MM.1S (cell line): ENCODE data around the gene MYO10.

Experiments
- DNase-seq: peaks from one replicate; pipeline ENCODE4 v3.0.0-alpha.2; 2015
- H2AFZ ChIP-seq: fragments of 300-600 bp; sonication (generic); 2 replicates; pipeline ENCODE4 v1.6.0; 2016; ENCODE audit warnings: antibody characterized with exemption, low read length
- H3F3A ChIP-seq: fragments of 300-600 bp; sonication (generic); 2 replicates; pipeline ENCODE4 v1.6.1; 2016; ENCODE audit warnings: mild to moderate bottlenecking, antibody characterized with exemption, low read length, moderate library complexity, mixed read lengths; ENCODE audit not compliant: insufficient read depth
- H3K27ac ChIP-seq: fragments of 300-600 bp; sonication (generic); 2 replicates; pipeline ENCODE4 v1.5.1; 2016; ENCODE audit warnings: mild to moderate bottlenecking, low read length
- H3K27me3 ChIP-seq: fragments of 300-600 bp; sonication (generic); replicated peaks from 2 replicates; pipeline ENCODE4 v1.6.0; 2016; ENCODE audit warnings: low read length; ENCODE audit not compliant: insufficient read depth
- H3K36me3 ChIP-seq: fragments of 300-600 bp; sonication (generic); replicated peaks from 2 replicates; pipeline ENCODE4 v1.6.1; 2016; ENCODE audit warnings: mild to moderate bottlenecking, low read length, mixed read lengths; ENCODE audit not compliant: insufficient read depth
- H3K4me1 ChIP-seq: fragments of 300-600 bp; sonication (generic); 2 replicates; pipeline ENCODE4 v1.6.1; 2016; ENCODE audit warnings: low read length, mixed read lengths
- H3K4me2 ChIP-seq: fragments of 300-600 bp; sonication (generic); 2 replicates; pipeline ENCODE4 v1.6.0; 2016; ENCODE audit warnings: low read depth, low read length
- H3K4me3 ChIP-seq: fragments of 300-600 bp; sonication (generic); 2 replicates; pipeline ENCODE4 v1.5.1; 2016; ENCODE audit warnings: low read length, mixed read lengths
- H3K79me2 ChIP-seq: fragments of 300-600 bp; sonication (generic); 2 replicates; pipeline ENCODE4 v1.6.1; 2016; ENCODE audit warnings: mixed run types, low read length, mixed read lengths
- H3K9ac ChIP-seq: fragments of 300-600 bp; sonication (generic); 2 replicates; pipeline ENCODE4 v1.6.1; 2016; ENCODE audit warnings: low read length, mixed read lengths
- H3K9me2 ChIP-seq: fragments of 300-600 bp; sonication (generic); replicated peaks from 2 replicates; pipeline ENCODE4 v1.6.1; 2016; ENCODE audit warnings: mild to moderate bottlenecking, low read length, mixed read lengths; ENCODE audit not compliant: insufficient read depth
- H3K9me3 ChIP-seq: fragments of 300-600 bp; sonication (generic); replicated peaks from 2 replicates; pipeline ENCODE4 v1.6.1; 2016; ENCODE audit warnings: mild to moderate bottlenecking, low read length, mixed read lengths; ENCODE audit not compliant: insufficient read depth
- H4K20me1 ChIP-seq: fragments of 300-600 bp; sonication (generic); 2 replicates; pipeline ENCODE4 v1.6.1; 2016; ENCODE audit warnings: mild to moderate bottlenecking, low read length, moderate library complexity, mixed read lengths; ENCODE audit not compliant: insufficient read depth
- CTCF ChIP-seq: fragments of 300-600 bp; sonication (generic); IDR thresholded peaks from 2 replicates; pipeline ENCODE4 v1.5.1; 2016; ENCODE audit warnings: antibody characterized with exemption, low read length, mixed read lengths
- EZH2 ChIP-seq: fragments of 300-600 bp; sonication (generic); optimal IDR thresholded peaks from 2 replicates; pipeline ENCODE3; 2017; ENCODE audit warnings: low read depth, mild to moderate bottlenecking, antibody characterized with exemption, low read length, mixed read lengths
- EZH2phosphoT487 ChIP-seq: fragments of 300-600 bp; sonication (generic); IDR thresholded peaks from 2 replicates; pipeline ENCODE4 v1.6.1; 2018; ENCODE audit warnings: antibody characterized with exemption, low read length

The MYO10 gene

GRCh38 chr5:16737620-16738364, 198.3 kb downstream of the MYO10 start:
- Histone ChIP-seq H3K27ac (no peak overlapping the region), H3K36me3 (no peaks in the 10 kb centered on the region), H3K9me3 (no peaks in the 10 kb centered on the region), H3K4me2 (no peak overlapping the region), H3K27me3 (no peaks in the 10 kb centered on the region), H3K9ac (no peak overlapping the region), H3K9me2 (no peaks in the 10 kb centered on the region), H4K20me1 (no peaks in the 10 kb centered on the region), H3K4me3 (no peak overlapping the region), H3K79me2 (no peaks in the 10 kb centered on the region), H3F3A (no peaks in the 10 kb centered on the region), H2AFZ (no peak overlapping the region), H3K4me1 (no peaks in the 10 kb centered on the region)
- TF ChIP-seq CTCF (no peak), EZH2phosphoT487 (no peak), EZH2 (no peak)
- no peak for DNase-seq

DNA sequence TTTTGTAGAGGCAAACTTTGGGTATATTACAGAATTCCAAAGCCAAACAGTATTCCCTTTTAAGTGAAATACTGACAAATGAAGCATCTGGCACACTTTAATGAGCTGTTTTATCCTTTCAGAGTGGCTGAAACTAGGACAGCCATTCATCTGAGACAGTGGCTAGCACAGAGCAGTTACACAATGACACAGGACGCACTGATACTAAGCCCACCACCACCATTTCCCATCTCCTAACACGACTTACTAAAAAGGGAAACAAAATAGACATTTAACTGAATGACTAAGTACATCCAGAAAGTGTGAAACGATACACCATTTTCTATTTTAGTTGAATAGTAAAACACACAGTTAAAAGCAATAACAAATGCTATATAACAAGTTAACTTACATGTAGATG, 198.9 kb downstream of the MYO10 start:
- Histone ChIP-seq H3K9me3 (no peaks in the 10 kb centered on the region), H2AFZ (no peak overlapping the region), H3K36me3 (no peaks in the 10 kb centered on the region), H4K20me1 (no peaks in the 10 kb centered on the region), H3K4me3 (no peak overlapping the region), H3K4me2 (no peak overlapping the region), H3K9ac (no peak overlapping the region), H3K9me2 (no peaks in the 10 kb centered on the region), H3F3A (no peaks in the 10 kb centered on the region), H3K4me1 (no peaks in the 10 kb centered on the region), H3K79me2 (no peaks in the 10 kb centered on the region), H3K27ac (no peak overlapping the region), H3K27me3 (no peaks in the 10 kb centered on the region)
- no peak for DNase-seq
- TF ChIP-seq EZH2 (no peak), EZH2phosphoT487 (no peak), CTCF (no peak)

GRCh38 chr5:16736158-16736995, 199.7 kb downstream of the MYO10 start:
- H3K9ac ChIP-seq: no peak overlapping the region
- no peak overlapping the region for H2AFZ ChIP-seq
- H3K27ac ChIP-seq: no peak overlapping the region
- no peak overlapping the region for H3K4me2 ChIP-seq
- H3K4me3 ChIP-seq: no peak overlapping the region
- DNase-seq: no peak
- no peaks in the 10 kb centered on the region for H3K9me3 ChIP-seq
- H3K79me2 ChIP-seq: no peaks in the 10 kb centered on the region
- no peaks in the 10 kb centered on the region for H3K4me1 ChIP-seq
- H3K9me2 ChIP-seq: no peaks in the 10 kb centered on the region
- H4K20me1 ChIP-seq: no peaks in the 10 kb centered on the region
- TF ChIP-seq CTCF (no peak), EZH2 (no peak), EZH2phosphoT487 (no peak)
- no peaks in the 10 kb centered on the region for H3F3A ChIP-seq
- H3K27me3 ChIP-seq: no peaks in the 10 kb centered on the region
- no peaks in the 10 kb centered on the region for H3K36me3 ChIP-seq
